GM10847 (cell line): Measurements from ENCODE around the gene KCNF1.

Experiments used
- POLR2A ChIP-seq: IDR thresholded peaks from 2 replicates; pipeline ENCODE4 v1.6.1; 2011; ENCODE audit not compliant: insufficient read length; ENCODE audit errors: extremely low read depth

The KCNF1 gene

GRCh38 chr2:10909996-10910341 is 1.8 kb upstream of the KCNF1 start:
- no peak for TF ChIP-seq POLR2A

GRCh38 chr2:10910625-10911024 is 1.1 kb upstream of the KCNF1 start:
- no peak for TF ChIP-seq POLR2A

- TF ChIP-seq POLR2A = no peak
Observed at GRCh38 chr2:10912076-10912731, 470 bp downstream of the KCNF1 start.

GRCh38 chr2:10912796-10913455 is 1.2 kb downstream of the KCNF1 start:
- TF ChIP-seq POLR2A = no peak

- no peak for TF ChIP-seq POLR2A
Observed at GRCh38 chr2:10913501-10914271, 2.0 kb downstream of the KCNF1 start.

GRCh38 chr2:10914272-10914693 is 2.5 kb downstream of the KCNF1 start:
- no peak for TF ChIP-seq POLR2A

GRCh38 chr2:10915236-10915635 is 3.5 kb downstream of the KCNF1 start:
- TF ChIP-seq POLR2A = no peak

GRCh38 chr2:10915731-10916276 is 4.1 kb downstream of the KCNF1 start:
- TF ChIP-seq POLR2A = no peak

- TF ChIP-seq POLR2A = no peak
Observed at GRCh38 chr2:10916953-10917352, 5.2 kb downstream of the KCNF1 start.

GRCh38 chr2:10917927-10918326 is 6.2 kb downstream of the KCNF1 start:
- TF ChIP-seq POLR2A = no peak

- no peak for TF ChIP-seq POLR2A
Observed at GRCh38 chr2:10918661-10919409, 7.1 kb downstream of the KCNF1 start.

- no peak for TF ChIP-seq POLR2A
Observed at GRCh38 chr2:10919410-10919770, 7.7 kb downstream of the KCNF1 start.

- no peak for TF ChIP-seq POLR2A
Observed at GRCh38 chr2:10919771-10920621, 8.3 kb downstream of the KCNF1 start.

- TF ChIP-seq POLR2A = no peak
Observed at GRCh38 chr2:10920764-10921388, 9.1 kb downstream of the KCNF1 start.
